ENCODE results near the gene FTCD.

- TF ChIP-seq POLR2A (IDR thresholded peaks at IDR 0.05; ENCODE audit: low read depth, low read length) (no peak), POLR2AphosphoS5 (IDR thresholded peaks at IDR 0.05; ENCODE audit: low read depth, low read length) (no peak), SPI1 (IDR thresholded peaks at IDR 0.05; ENCODE audit: low read depth, low read length) (no peak)
Measured at GRCh38 chr21:46161633-46162592, 6.5 kb upstream of the FTCD start.
